ENCODE data around the gene HS6ST2.
A peak's percentile ranks its signal among the peaks of the same experiment; 100 is the strongest.

The HS6ST2 gene

GRCh38 chrX:132877954-132878536, 80.4 kb downstream of the HS6ST2 start:
- no peaks in the 10 kb centered on the region for H3K4me1 ChIP-seq (ENCODE audit: control insufficient read depth in 1 of 2, insufficient read depth in 2 of 2, low read length in 2 of 2)
- no peak overlapping the region for H3K27ac ChIP-seq (ENCODE audit: low read length)
- H3K4me3 ChIP-seq (ENCODE audit: low read depth in 1 of 2, low read length in 2 of 2) = no peak overlapping the region
- no peaks in the 10 kb centered on the region for H3K27me3 ChIP-seq (ENCODE audit: low read depth, low read length)
- no peaks in the 10 kb centered on the region for H3K9me3 ChIP-seq (ENCODE audit: control insufficient read depth in 1 of 2, low read length in 2 of 2)
- H3K36me3 ChIP-seq (ENCODE audit: control insufficient read depth in 1 of 2, insufficient read depth in 2 of 2, low read length in 2 of 2) = no peaks in the 10 kb centered on the region

- Histone ChIP-seq H3K9me3 (ENCODE audit: control insufficient read depth in 1 of 2, low read length in 2 of 2) (no peaks in the 10 kb centered on the region), H3K27me3 (ENCODE audit: low read depth, low read length) (no peaks in the 10 kb centered on the region), H3K4me1 (ENCODE audit: control insufficient read depth in 1 of 2, insufficient read depth in 2 of 2, low read length in 2 of 2) (no peaks in the 10 kb centered on the region), H3K36me3 (ENCODE audit: control insufficient read depth in 1 of 2, insufficient read depth in 2 of 2, low read length in 2 of 2) (no peaks in the 10 kb centered on the region), H3K4me3 (ENCODE audit: low read depth in 1 of 2, low read length in 2 of 2) (no peak overlapping the region), H3K27ac (ENCODE audit: low read length) (no peak overlapping the region)
Observed at GRCh38 chrX:132876523-132877338, 81.7 kb downstream of the HS6ST2 start.

- H3K27me3 ChIP-seq (ENCODE audit: low read depth, low read length) = no peaks in the 10 kb centered on the region
- H3K4me3 ChIP-seq (ENCODE audit: low read depth in 1 of 2, low read length in 2 of 2) = no peak overlapping the region
- no peaks in the 10 kb centered on the region for H3K4me1 ChIP-seq (ENCODE audit: control insufficient read depth in 1 of 2, insufficient read depth in 2 of 2, low read length in 2 of 2)
- no peak overlapping the region for H3K27ac ChIP-seq (ENCODE audit: low read length)
- no peaks in the 10 kb centered on the region for H3K9me3 ChIP-seq (ENCODE audit: control insufficient read depth in 1 of 2, low read length in 2 of 2)
- H3K36me3 ChIP-seq (ENCODE audit: control insufficient read depth in 1 of 2, insufficient read depth in 2 of 2, low read length in 2 of 2) = no peaks in the 10 kb centered on the region
Observed at GRCh38 chrX:132875650-132876522, 82.5 kb downstream of the HS6ST2 start.

- H3K4me3 ChIP-seq (ENCODE audit: low read depth in 1 of 2, low read length in 2 of 2) = no peak overlapping the region
- no peak overlapping the region for H3K27ac ChIP-seq (ENCODE audit: low read length)
- H3K9me3 ChIP-seq (ENCODE audit: control insufficient read depth in 1 of 2, low read length in 2 of 2) = peaks cover 0 to 2% of the 10 kb centered on the region in 2 donors
- H3K36me3 ChIP-seq (ENCODE audit: control insufficient read depth in 1 of 2, insufficient read depth in 2 of 2, low read length in 2 of 2) = no peaks in the 10 kb centered on the region
- no peaks in the 10 kb centered on the region for H3K4me1 ChIP-seq (ENCODE audit: control insufficient read depth in 1 of 2, insufficient read depth in 2 of 2, low read length in 2 of 2)
- H3K27me3 ChIP-seq (ENCODE audit: low read depth, low read length) = no peaks in the 10 kb centered on the region
Observed at GRCh38 chrX:132862562-132862961, 95.9 kb downstream of the HS6ST2 start.

GRCh38 chrX:132861076-132861475, 97.4 kb downstream of the HS6ST2 start:
- no peaks in the 10 kb centered on the region for H3K4me1 ChIP-seq (ENCODE audit: control insufficient read depth in 1 of 2, insufficient read depth in 2 of 2, low read length in 2 of 2)
- H3K27ac ChIP-seq (ENCODE audit: low read length) = no peak overlapping the region
- no peaks in the 10 kb centered on the region for H3K27me3 ChIP-seq (ENCODE audit: low read depth, low read length)
- no peak overlapping the region for H3K4me3 ChIP-seq (ENCODE audit: low read depth in 1 of 2, low read length in 2 of 2)
- no peaks in the 10 kb centered on the region for H3K36me3 ChIP-seq (ENCODE audit: control insufficient read depth in 1 of 2, insufficient read depth in 2 of 2, low read length in 2 of 2)
- H3K9me3 ChIP-seq (ENCODE audit: control insufficient read depth in 1 of 2, low read length in 2 of 2) = no peaks in the 10 kb centered on the region

- Histone ChIP-seq H3K4me1 (ENCODE audit: control insufficient read depth in 1 of 2, insufficient read depth in 2 of 2, low read length in 2 of 2) (no peaks in the 10 kb centered on the region), H3K4me3 (ENCODE audit: low read depth in 1 of 2, low read length in 2 of 2) (no peak overlapping the region), H3K9me3 (ENCODE audit: control insufficient read depth in 1 of 2, low read length in 2 of 2) (no peaks in the 10 kb centered on the region), H3K27me3 (ENCODE audit: low read depth, low read length) (no peaks in the 10 kb centered on the region), H3K36me3 (ENCODE audit: control insufficient read depth in 1 of 2, insufficient read depth in 2 of 2, low read length in 2 of 2) (no peaks in the 10 kb centered on the region), H3K27ac (ENCODE audit: low read length) (no peak overlapping the region)
Observed at GRCh38 chrX:132860200-132860599, 98.2 kb downstream of the HS6ST2 start.

- Histone ChIP-seq H3K4me1 (ENCODE audit: control insufficient read depth in 1 of 2, insufficient read depth in 2 of 2, low read length in 2 of 2) (no peaks in the 10 kb centered on the region), H3K9me3 (ENCODE audit: control insufficient read depth in 1 of 2, low read length in 2 of 2) (no peaks in the 10 kb centered on the region), H3K27ac (ENCODE audit: low read length) (no peak overlapping the region), H3K36me3 (ENCODE audit: control insufficient read depth in 1 of 2, insufficient read depth in 2 of 2, low read length in 2 of 2) (no peaks in the 10 kb centered on the region), H3K4me3 (ENCODE audit: low read depth in 1 of 2, low read length in 2 of 2) (no peak overlapping the region), H3K27me3 (ENCODE audit: low read depth, low read length) (no peaks in the 10 kb centered on the region)
Observed at GRCh38 chrX:132858018-132858417, 100.4 kb downstream of the HS6ST2 start.

- Histone ChIP-seq H3K27ac (ENCODE audit: low read length) (no peak overlapping the region), H3K9me3 (ENCODE audit: control insufficient read depth in 1 of 2, low read length in 2 of 2) (no peaks in the 10 kb centered on the region), H3K27me3 (ENCODE audit: low read depth, low read length) (no peaks in the 10 kb centered on the region), H3K4me3 (ENCODE audit: low read depth in 1 of 2, low read length in 2 of 2) (peak overlapping the region in 1 of 2 donors; percentile 21), H3K36me3 (ENCODE audit: control insufficient read depth in 1 of 2, insufficient read depth in 2 of 2, low read length in 2 of 2) (no peaks in the 10 kb centered on the region), H3K4me1 (ENCODE audit: control insufficient read depth in 1 of 2, insufficient read depth in 2 of 2, low read length in 2 of 2) (no peaks in the 10 kb centered on the region)
Observed at GRCh38 chrX:132855780-132856341, 102.6 kb downstream of the HS6ST2 start.

GRCh38 chrX:132853040-132853439, 105.4 kb downstream of the HS6ST2 start:
- no peaks in the 10 kb centered on the region for H3K4me1 ChIP-seq (ENCODE audit: control insufficient read depth in 1 of 2, insufficient read depth in 2 of 2, low read length in 2 of 2)
- H3K27ac ChIP-seq (ENCODE audit: low read length) = no peak overlapping the region
- no peak overlapping the region for H3K4me3 ChIP-seq (ENCODE audit: low read depth in 1 of 2, low read length in 2 of 2)

GRCh38 chrX:132848296-132848970, 110.0 kb downstream of the HS6ST2 start:
- no peaks in the 10 kb centered on the region for H3K36me3 ChIP-seq (ENCODE audit: control insufficient read depth in 1 of 2, insufficient read depth in 2 of 2, low read length in 2 of 2)
- no peaks in the 10 kb centered on the region for H3K4me1 ChIP-seq (ENCODE audit: control insufficient read depth in 1 of 2, insufficient read depth in 2 of 2, low read length in 2 of 2)
- H3K27me3 ChIP-seq (ENCODE audit: low read depth, low read length) = no peaks in the 10 kb centered on the region
- H3K27ac ChIP-seq (ENCODE audit: low read length) = no peak overlapping the region
- H3K9me3 ChIP-seq (ENCODE audit: control insufficient read depth in 1 of 2, low read length in 2 of 2) = no peaks in the 10 kb centered on the region
- no peak overlapping the region for H3K4me3 ChIP-seq (ENCODE audit: low read depth in 1 of 2, low read length in 2 of 2)

More at GRCh38 chrX:132853040-132853439, 105.4 kb downstream of the HS6ST2 start:
- no peaks in the 10 kb centered on the region for H3K27me3 ChIP-seq (ENCODE audit: low read depth, low read length)
- H3K9me3 ChIP-seq (ENCODE audit: control insufficient read depth in 1 of 2, low read length in 2 of 2) = no peaks in the 10 kb centered on the region
- no peaks in the 10 kb centered on the region for H3K36me3 ChIP-seq (ENCODE audit: control insufficient read depth in 1 of 2, insufficient read depth in 2 of 2, low read length in 2 of 2)

Measured in muscle layer of duodenum (tissue), 2 donors.